Nephron (organoid): Measurements from ENCODE around the gene PLEKHH1.
A peak's percentile ranks its signal among the peaks of the same experiment; 100 is the strongest.
"Not testable (repeated sequence)": the region's sequence is repeated elsewhere in the genome, so short reads cannot be mapped to it uniquely, and the experiment has no call there.

Source experiments
- H3K27ac Mint-ChIP-seq, 3 experiments: 2 replicates each; pipeline ENCODE4 v1.8.0; 2020; ENCODE audit warnings: mixed read lengths in 3 of 3, mild to moderate bottlenecking in 2 of 3, moderate library complexity in 1 of 3
- H3K27me3 Mint-ChIP-seq: 2 replicates; pipeline ENCODE4 v1.8.0; 2021; ENCODE audit warnings: low read depth, mild to moderate bottlenecking, moderate library complexity, mixed read lengths
- H3K36me3 Mint-ChIP-seq: 2 replicates; pipeline ENCODE4 v1.8.0; 2020; ENCODE audit warnings: low read depth, mixed read lengths
- H3K4me1 Mint-ChIP-seq: 2 replicates; pipeline ENCODE4 v1.8.0; 2020; ENCODE audit warnings: mixed read lengths
- H3K4me3 Mint-ChIP-seq, 3 experiments: 2 replicates each; pipeline ENCODE4 v1.8.0; 2020; ENCODE audit warnings: mild to moderate bottlenecking in 3 of 3, mixed read lengths in 3 of 3, moderate library complexity in 2 of 3
- H3K9me3 Mint-ChIP-seq: 2 replicates; pipeline ENCODE4 v1.8.0; 2020; ENCODE audit warnings: mixed read lengths
- TF ChIP-seq, protein P1 (sequence below), 3 experiments: fragments of 200-600 bp; sonication (generic); IDR thresholded peaks; one replicate each; pipeline ENCODE4 v1.5.0; 2021; ENCODE audit warnings: antibody characterized with exemption in 3 of 3; ENCODE audit not compliant: unreplicated experiment in 3 of 3

PLEKHH1 gene

DNA sequence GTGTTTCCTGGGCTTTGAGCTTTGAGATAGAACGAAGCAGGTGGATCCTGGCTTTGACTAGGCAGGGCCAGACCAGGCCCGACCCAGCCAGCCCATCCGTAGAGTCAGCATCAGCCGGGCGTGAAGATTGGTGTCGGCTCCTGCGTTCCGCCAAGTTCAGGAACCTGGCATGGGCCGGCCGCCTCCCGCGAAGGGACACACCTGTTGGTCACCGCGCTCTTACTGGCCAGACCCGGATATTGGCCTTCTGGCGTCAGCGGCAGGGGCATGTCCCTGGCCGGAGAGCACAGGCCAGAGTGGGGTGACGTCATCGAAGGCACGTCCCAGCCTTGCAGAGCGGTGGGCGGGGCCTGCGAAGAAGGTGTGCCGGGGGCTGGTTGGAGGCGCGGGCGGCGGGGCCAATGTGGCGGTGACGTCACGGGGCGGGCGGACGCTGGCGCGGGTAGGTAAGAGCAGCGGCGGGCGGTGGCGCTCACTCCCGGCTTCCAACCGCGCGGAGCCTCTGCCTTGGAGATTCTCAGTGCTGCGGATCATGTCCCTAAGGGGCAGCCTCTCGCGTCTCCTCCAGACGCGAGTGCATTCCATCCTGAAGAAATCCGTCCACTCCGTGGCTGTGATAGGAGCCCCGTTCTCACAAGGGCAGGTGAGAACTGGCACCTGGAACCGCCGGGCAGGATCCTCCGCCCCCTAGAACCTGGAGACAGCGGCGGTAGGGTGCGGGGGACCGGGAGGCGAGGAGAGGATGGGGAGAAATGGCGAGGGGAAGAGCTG is 86.5 kb downstream of the PLEKHH1 start, which contains the start of gene ARG2:
Gene ARG2 (plus strand): TSS at position 475 of the 771 bp plus-strand sequence. CDS start 58 bp downstream, at position 533.
- peak within 1 kb of the TSS; percentile 93 to 94 (median 94) for H3K4me3 Mint-ChIP-seq
- H3K9me3 Mint-ChIP-seq: no peaks in the 10 kb centered on the region
- H3K4me1 Mint-ChIP-seq: peaks cover 33% of the 10 kb centered on the region
- TF ChIP-seq, protein P1, sequence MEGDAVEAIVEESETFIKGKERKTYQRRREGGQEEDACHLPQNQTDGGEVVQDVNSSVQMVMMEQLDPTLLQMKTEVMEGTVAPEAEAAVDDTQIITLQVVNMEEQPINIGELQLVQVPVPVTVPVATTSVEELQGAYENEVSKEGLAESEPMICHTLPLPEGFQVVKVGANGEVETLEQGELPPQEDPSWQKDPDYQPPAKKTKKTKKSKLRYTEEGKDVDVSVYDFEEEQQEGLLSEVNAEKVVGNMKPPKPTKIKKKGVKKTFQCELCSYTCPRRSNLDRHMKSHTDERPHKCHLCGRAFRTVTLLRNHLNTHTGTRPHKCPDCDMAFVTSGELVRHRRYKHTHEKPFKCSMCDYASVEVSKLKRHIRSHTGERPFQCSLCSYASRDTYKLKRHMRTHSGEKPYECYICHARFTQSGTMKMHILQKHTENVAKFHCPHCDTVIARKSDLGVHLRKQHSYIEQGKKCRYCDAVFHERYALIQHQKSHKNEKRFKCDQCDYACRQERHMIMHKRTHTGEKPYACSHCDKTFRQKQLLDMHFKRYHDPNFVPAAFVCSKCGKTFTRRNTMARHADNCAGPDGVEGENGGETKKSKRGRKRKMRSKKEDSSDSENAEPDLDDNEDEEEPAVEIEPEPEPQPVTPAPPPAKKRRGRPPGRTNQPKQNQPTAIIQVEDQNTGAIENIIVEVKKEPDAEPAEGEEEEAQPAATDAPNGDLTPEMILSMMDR (IDR thresholded peaks at IDR 0.05; ENCODE audit: unreplicated experiment in 3 of 3): no peak
- peak within 1 kb of the TSS; percentile 50 to 82 (median 80) for H3K27ac Mint-ChIP-seq
- H3K27me3 Mint-ChIP-seq: peaks cover 24% of the 10 kb centered on the region
- H3K36me3 Mint-ChIP-seq: peaks cover 6% of the 10 kb centered on the region

DNA sequence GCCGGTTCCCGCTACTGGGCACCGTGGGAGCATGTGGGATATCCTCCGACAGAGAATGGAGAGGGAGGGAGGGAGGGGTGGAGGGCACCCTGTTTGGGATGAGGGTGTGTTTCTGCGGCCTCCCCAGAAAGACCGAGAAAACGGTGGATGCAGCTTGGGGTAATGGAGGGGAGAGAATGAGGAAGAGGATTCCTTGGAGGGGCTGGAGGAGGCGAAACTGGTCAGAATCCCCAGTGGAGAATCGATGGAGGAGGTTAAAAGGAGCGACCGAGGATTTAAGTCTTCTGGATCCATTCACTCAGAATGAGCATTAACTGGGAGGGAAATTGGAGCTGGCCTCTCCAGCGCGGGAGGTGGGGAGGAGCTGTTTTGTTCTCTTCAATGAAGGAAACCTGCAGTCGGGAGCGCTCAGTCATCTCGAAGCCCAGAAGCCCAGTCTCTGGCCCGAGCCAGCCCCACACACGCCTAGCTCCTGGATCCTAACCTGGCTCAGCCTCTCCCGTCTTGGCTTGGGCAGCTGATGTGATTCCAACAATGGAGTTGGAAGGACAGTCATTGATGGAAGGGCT is 87.2 kb downstream of the PLEKHH1 start:
- peak overlapping the region; percentile 93 to 94 (median 94) for H3K4me3 Mint-ChIP-seq
- peaks cover 6% of the 10 kb centered on the region for H3K36me3 Mint-ChIP-seq
- TF ChIP-seq, protein P1 (IDR thresholded peaks at IDR 0.05; ENCODE audit: unreplicated experiment in 3 of 3): no peak
- no peaks in the 10 kb centered on the region for H3K9me3 Mint-ChIP-seq
- peak overlapping the region in 2 of 3 experiments; percentile 40 to 73 for H3K27ac Mint-ChIP-seq
- peaks cover 33% of the 10 kb centered on the region for H3K4me1 Mint-ChIP-seq
- H3K27me3 Mint-ChIP-seq: peaks cover 24% of the 10 kb centered on the region

DNA sequence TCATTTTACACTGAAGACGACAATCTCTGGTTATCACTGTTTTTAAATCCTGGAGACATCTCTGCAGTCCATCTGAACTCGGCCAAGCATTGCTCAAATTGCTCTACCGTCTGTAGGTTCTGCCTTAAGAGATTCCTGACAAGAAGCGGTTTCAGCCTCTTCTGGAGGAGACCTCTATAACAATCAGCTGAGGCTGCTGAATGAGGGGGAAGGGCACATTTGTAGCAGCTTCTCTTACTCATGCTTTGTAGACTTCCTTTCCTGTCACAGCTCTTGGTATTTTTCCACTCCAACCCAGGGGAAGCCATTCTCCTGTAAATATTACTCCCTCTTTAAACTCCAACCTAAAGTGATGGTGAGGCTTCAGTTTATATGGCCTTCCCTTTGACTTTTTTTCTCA is 89.6 kb downstream of the PLEKHH1 start:
- Mint-ChIP-seq H3K27me3 (peaks cover 24% of the 10 kb centered on the region), H3K4me3 (peak overlapping the region; percentile 48 to 69 (median 58)), H3K4me1 (peaks cover 33% of the 10 kb centered on the region), H3K9me3 (no peaks in the 10 kb centered on the region), H3K36me3 (peaks cover 6% of the 10 kb centered on the region), H3K27ac (peak overlapping the region; percentile 52 to 92 (median 87))
- TF ChIP-seq, protein P1 (IDR thresholded peaks at IDR 0.05; ENCODE audit: unreplicated experiment in 3 of 3): no peak

DNA sequence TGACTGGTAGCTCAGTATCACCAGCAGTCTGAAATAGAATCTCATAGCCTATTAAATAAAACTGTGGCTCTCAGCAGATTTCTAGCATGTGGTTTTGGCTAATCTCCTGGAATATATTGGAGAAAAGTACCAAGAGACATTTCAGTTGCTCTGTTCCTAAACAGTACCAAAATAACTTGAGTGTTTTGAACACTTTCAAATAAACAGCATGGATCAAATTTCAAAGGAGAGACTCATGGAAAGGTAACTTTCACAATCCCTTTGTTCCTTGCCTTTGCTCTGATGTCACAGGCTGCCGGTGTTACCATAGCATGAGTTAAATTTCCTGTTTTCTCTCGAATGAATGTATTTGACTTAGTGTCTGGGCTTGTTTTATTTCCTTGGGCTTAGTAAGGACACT is 90.0 kb downstream of the PLEKHH1 start:
- H3K36me3 Mint-ChIP-seq: peaks cover 6% of the 10 kb centered on the region
- H3K27me3 Mint-ChIP-seq: peaks cover 24% of the 10 kb centered on the region
- TF ChIP-seq, protein P1 (IDR thresholded peaks at IDR 0.05; ENCODE audit: unreplicated experiment in 3 of 3): no peak
- peak overlapping the region; percentile 52 to 92 (median 87) for H3K27ac Mint-ChIP-seq
- H3K4me1 Mint-ChIP-seq: peaks cover 33% of the 10 kb centered on the region
- no peaks in the 10 kb centered on the region for H3K9me3 Mint-ChIP-seq
- H3K4me3 Mint-ChIP-seq: peak overlapping the region; percentile 48 to 69 (median 58)

DNA sequence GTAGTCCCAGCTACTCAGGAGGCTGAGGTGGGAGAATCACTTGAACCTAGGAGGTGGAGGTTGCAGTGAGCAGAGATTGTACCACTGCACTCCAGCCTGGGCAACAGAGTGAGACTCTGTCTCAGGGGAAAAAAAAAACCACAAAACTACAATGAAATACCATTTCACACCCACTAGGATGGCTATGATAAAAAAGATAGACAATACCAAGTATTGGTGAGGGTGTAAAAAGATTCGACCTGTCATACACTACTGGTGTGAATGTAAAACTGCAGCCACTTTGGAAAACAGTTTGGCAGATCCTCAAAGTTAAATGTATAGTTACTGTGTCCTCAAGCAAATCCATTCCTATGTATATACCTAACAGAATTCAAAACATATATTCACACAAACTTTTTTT is 93.0 kb downstream of the PLEKHH1 start:
- H3K27me3 Mint-ChIP-seq, H3K27ac Mint-ChIP-seq, H3K9me3 Mint-ChIP-seq, H3K36me3 Mint-ChIP-seq, H3K4me3 Mint-ChIP-seq: not testable (repeated sequence)
- H3K4me1 Mint-ChIP-seq: peaks cover 11% of the 10 kb centered on the region

DNA sequence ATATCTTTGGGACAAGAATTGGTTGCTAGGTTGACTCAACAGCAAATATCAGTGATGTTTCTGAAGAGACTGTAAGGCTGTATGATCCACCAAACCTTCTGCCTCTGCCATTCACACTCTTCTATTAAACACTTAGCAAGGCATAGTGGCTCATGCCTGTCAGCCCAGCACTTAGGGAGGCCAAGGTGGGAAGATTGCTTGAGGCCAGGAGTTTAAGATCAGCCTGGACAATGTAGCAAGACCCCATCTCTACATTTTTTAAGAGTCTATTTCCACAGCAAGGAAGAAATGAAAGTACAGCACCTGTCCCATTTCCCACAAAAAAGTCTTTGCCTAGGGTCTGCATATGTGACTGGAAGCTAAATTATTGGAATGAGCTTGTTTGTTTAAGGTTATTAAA is 94.4 kb downstream of the PLEKHH1 start:
- Mint-ChIP-seq H3K27me3 (no peaks in the 10 kb centered on the region), H3K9me3 (no peaks in the 10 kb centered on the region), H3K27ac (no peak overlapping the region), H3K4me3 (no peak overlapping the region), H3K4me1 (peaks cover 8% of the 10 kb centered on the region), H3K36me3 (peaks cover 6% of the 10 kb centered on the region)
- TF ChIP-seq, protein P1 (IDR thresholded peaks at IDR 0.05; ENCODE audit: unreplicated experiment in 3 of 3): no peak
